Sigmoid colon (tissue), 4 donors: ENCODE results near the gene LEF1.

Experiments used
- CTCF ChIP-seq, 4 experiments: fragments of 450-650 bp in 3 of 4; fragments of 200-600 bp in 1 of 4; IDR thresholded peaks; one replicate each; pipeline ENCODE4 v1.5.1; 2016 to 2019; ENCODE audit warnings: antibody characterized with exemption in 4 of 4, mild to moderate bottlenecking in 3 of 4, moderate library complexity in 2 of 4
- EP300 ChIP-seq, 4 donors: sonication (generic); formaldehyde crosslinking; IDR thresholded peaks; one replicate each; pipeline ENCODE4 v1.6.1; 2017; ENCODE audit warnings: antibody characterized with exemption in 4 of 4
- POLR2A ChIP-seq, 2 donors: fragments of 450-650 bp; IDR thresholded peaks; one replicate each; pipeline ENCODE4 v1.6.1; 2016; ENCODE audit warnings: antibody characterized with exemption in 2 of 2, mild to moderate bottlenecking in 2 of 2, moderate library complexity in 2 of 2
- POLR2AphosphoS5 ChIP-seq, 4 donors: sonication (generic); formaldehyde crosslinking; IDR thresholded peaks; one replicate each; pipeline ENCODE4 v1.6.1; 2017; ENCODE audit warnings: antibody characterized with exemption in 4 of 4

GRCh38 chr4:108049406-108049805 is 119.3 kb downstream of the LEF1 start:
- TF ChIP-seq CTCF (IDR thresholded peaks at IDR 0.05) = no peak
- no peak for TF ChIP-seq EP300 (IDR thresholded peaks at IDR 0.05)
- TF ChIP-seq POLR2A (IDR thresholded peaks at IDR 0.05) = no peak
- no peak for TF ChIP-seq POLR2AphosphoS5 (IDR thresholded peaks at IDR 0.05)
